ENCODE measurements around the gene POC1A.
A peak's percentile ranks its signal among the peaks of the same experiment; 100 is the strongest.

Gene POC1A

DNA sequence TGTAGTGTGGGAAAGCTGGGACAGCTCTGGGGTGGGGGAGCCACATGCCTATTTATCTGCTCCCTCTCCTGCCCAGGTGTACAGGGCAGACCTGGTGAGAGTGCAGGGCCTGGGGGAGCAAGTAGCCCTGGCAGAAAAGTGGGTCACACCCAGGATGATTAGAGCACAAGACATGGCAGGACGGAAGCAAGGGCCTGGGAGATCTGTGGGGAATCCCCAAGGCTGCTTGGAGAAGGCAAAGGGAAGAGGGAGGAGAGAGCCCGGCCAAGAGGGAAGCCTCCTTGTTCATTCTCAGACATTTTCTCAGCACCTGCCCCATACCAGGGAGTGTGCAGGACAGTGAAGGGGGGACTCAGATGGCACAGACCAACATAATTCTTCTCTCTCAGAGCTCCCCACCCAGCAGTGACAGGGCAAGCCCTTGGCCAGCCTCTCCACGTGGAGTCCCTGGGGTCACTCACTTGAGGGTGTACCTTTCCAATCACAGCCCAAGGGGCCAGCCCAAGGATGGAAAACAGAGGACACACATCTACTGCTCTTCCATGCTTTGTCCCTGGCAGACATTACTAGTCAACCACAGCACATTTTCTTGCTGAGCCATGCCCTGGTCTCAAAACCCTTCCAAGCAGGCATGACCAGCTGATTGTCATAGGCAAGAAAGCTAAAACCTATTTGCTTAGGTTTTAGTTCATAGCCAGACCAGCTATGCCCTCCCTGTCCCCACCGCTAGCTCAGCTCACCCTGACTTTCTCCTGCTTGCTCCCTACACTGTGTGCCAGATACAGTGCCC lies 92.9 kb downstream of the POC1A start:
- DNase-seq (ENCODE audit: extremely low spot score) = no peak
- POLR2A ChIA-PET = no interaction called here
- CTCF ChIA-PET = interaction anchor here (0.7 to 12.7 kb wide), 4 partner anchors 9 to 120 kb away, joined by 3 to 123 read pairs (median 10); partner anchors contain the start of gene RRP9
- TF ChIP-seq, protein P1, sequence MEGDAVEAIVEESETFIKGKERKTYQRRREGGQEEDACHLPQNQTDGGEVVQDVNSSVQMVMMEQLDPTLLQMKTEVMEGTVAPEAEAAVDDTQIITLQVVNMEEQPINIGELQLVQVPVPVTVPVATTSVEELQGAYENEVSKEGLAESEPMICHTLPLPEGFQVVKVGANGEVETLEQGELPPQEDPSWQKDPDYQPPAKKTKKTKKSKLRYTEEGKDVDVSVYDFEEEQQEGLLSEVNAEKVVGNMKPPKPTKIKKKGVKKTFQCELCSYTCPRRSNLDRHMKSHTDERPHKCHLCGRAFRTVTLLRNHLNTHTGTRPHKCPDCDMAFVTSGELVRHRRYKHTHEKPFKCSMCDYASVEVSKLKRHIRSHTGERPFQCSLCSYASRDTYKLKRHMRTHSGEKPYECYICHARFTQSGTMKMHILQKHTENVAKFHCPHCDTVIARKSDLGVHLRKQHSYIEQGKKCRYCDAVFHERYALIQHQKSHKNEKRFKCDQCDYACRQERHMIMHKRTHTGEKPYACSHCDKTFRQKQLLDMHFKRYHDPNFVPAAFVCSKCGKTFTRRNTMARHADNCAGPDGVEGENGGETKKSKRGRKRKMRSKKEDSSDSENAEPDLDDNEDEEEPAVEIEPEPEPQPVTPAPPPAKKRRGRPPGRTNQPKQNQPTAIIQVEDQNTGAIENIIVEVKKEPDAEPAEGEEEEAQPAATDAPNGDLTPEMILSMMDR (IDR thresholded peaks at IDR 0.05; ENCODE audit: control extremely low read depth, extremely low read depth, low read depth, missing control alignments) = no peak

GRCh38 chr3:52059781-52060180 lies 94.4 kb downstream of the POC1A start:
- DNase-seq (ENCODE audit: extremely low spot score) = no peak
- CTCF ChIA-PET = interaction anchor here (1.0 to 12.7 kb wide), 6 partner anchors 29 to 118 kb away, joined by 3 to 123 read pairs (median 4); partner anchors contain the start of gene RRP9
- TF ChIP-seq, protein P1 (IDR thresholded peaks at IDR 0.05; ENCODE audit: control extremely low read depth, extremely low read depth, low read depth, missing control alignments) = no peak
- POLR2A ChIA-PET = no interaction called here

DNA sequence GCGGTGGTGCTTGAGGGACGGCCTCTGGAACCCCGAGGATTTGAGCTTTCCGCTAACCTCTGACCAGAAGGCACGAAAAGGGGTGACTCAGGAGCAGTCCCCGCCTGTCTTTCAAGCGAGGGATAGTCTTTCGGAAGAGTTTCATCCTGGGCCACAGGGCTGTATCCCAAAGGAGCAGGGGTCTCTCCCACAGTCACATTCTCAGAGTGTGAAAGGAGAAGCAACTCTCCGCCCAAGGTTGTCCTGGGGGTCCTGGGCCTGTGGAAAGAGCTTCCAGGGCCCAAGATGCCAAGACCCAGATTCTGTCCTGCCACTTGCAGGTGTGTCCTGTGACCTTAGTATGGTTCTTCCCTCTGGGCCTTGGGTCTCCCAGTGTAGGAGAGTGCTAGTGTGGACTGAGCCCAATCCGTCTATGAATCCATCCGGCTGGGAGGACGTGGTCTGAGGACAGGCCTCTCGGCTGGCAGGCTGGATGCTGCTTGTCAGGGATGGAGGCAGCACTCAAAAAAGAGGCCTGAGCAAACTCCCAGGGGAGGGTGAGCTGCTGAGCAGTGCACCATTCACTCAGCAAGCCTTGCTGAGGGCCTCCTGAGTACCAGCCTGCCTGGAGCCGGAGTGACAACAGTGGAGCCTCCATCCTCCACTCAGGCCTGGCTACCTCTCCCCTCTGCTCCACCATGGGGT lies 96.3 kb downstream of the POC1A start:
- CTCF ChIA-PET = interaction anchor here (1.0 to 12.7 kb wide), 7 partner anchors 18 to 104 kb away, joined by 3 to 123 read pairs (median 4); no protein-coding TSS in a partner anchor

GRCh38 chr3:52056968-52057811 lies 97.0 kb downstream of the POC1A start:
- peak; percentile 98 for DNase-seq (ENCODE audit: extremely low spot score)
- TF ChIP-seq, protein P1 (IDR thresholded peaks at IDR 0.05; ENCODE audit: control extremely low read depth, extremely low read depth, low read depth, missing control alignments) = no peak
- ChIA-PET CTCF (interaction anchor here (0.7 to 12.7 kb wide), 12 partner anchors 13 to 132 kb away, joined by 3 to 123 read pairs (median 4); partner anchors contain the start of genes ABHD14B and RRP9), POLR2A (interaction anchor here (0.6 to 1.5 kb wide), 5 partner anchors 61 to 97 kb away, joined by 3 to 4 read pairs (median 3); partner anchors contain the start of genes POC1A and RPL29)

More for the DNA sequence above, 96.3 kb downstream of the POC1A start:
- TF ChIP-seq, protein P1 (IDR thresholded peaks at IDR 0.05; ENCODE audit: control extremely low read depth, extremely low read depth, low read depth, missing control alignments) = no peak
- POLR2A ChIA-PET = interaction anchor here (0.6 to 1.5 kb wide), 3 partner anchors 68 to 96 kb away, joined by 3 to 4 read pairs (median 3); partner anchors contain the start of gene POC1A
- DNase-seq (ENCODE audit: extremely low spot score) = no peak

GRCh38 chr3:52056521-52056967 lies 97.7 kb downstream of the POC1A start, which contains the start of gene DUSP7:
Gene DUSP7 (minus strand): TSS chr3:52056571. CDS start chr3:52056366, 205 bp downstream.
- DNase-seq (ENCODE audit: extremely low spot score) = peak; percentile 80
- POLR2A ChIA-PET = interaction anchor here (0.6 to 1.5 kb wide), 6 partner anchors 61 to 98 kb away, joined by 3 to 4 read pairs (median 3); partner anchors contain the start of genes POC1A and RPL29
- TF ChIP-seq, protein P1 (IDR thresholded peaks at IDR 0.05; ENCODE audit: control extremely low read depth, extremely low read depth, low read depth, missing control alignments) = no peak
- CTCF ChIA-PET = interaction anchor here (0.7 to 12.7 kb wide), 18 partner anchors 10 to 132 kb away, joined by 3 to 123 read pairs (median 4); partner anchors contain the start of genes ABHD14B, ACY1 and RRP9
